Thyroid gland (tissue), 4 donors: Measurements from ENCODE around the gene CFAP251. TPM values are rescaled to one million over a fixed set of nuclear protein-coding genes. Genes with fewer than 3 reads are reported as not detected.

Source experiments
- DNase-seq, 2 donors: peaks; one replicate each; pipeline ENCODE4 v3.0.0-alpha.2; 2019
- H3K27ac ChIP-seq, 3 donors: fragments of 200-600 bp; sonication (generic); 1 replicate in 2 of 3; 2 replicates in 1 of 3; pipeline ENCODE4 v1.5.1; 2016 to 2019; ENCODE audit warnings: mild to moderate bottlenecking in 1 of 3, moderate library complexity in 1 of 3
- H3K27me3 ChIP-seq: fragments of 200-600 bp; sonication (generic); one replicate; pipeline ENCODE4 v1.5.1; 2019
- H3K36me3 ChIP-seq, 2 donors: fragments of 200-600 bp; sonication (generic); one replicate each; pipeline ENCODE4 v1.5.1; 2016 to 2019
- H3K4me1 ChIP-seq, 2 donors: fragments of 200-600 bp; sonication (generic); one replicate each; pipeline ENCODE4 v1.5.1; 2017 to 2019
- H3K4me3 ChIP-seq, 3 donors: fragments of 200-600 bp; sonication (generic); replicated peaks in 1 of 3; 1 replicate in 2 of 3; 2 replicates in 1 of 3; pipeline ENCODE4 v1.5.1; 2016; ENCODE audit warnings: mild to moderate bottlenecking in 1 of 3
- H3K9me3 ChIP-seq: fragments of 200-600 bp; sonication (generic); one replicate; pipeline ENCODE4 v1.5.1; 2017
- CTCF ChIP-seq, 6 experiments: fragments of 200-600 bp in 3 of 6; fragments of 450-650 bp in 3 of 6; sonication (generic) in 3 of 6; IDR thresholded peaks; one replicate each; pipeline ENCODE4 v1.5.1; 2016 to 2019; ENCODE audit warnings: antibody characterized with exemption in 6 of 6, mild to moderate bottlenecking in 2 of 6, inconsistent platforms in 1 of 6, moderate library complexity in 1 of 6
- POLR2A ChIP-seq, 2 donors: fragments of 450-650 bp; IDR thresholded peaks; one replicate each; pipeline ENCODE4 v1.6.1; 2017; ENCODE audit warnings: antibody characterized with exemption in 2 of 2, mild to moderate bottlenecking in 2 of 2, moderate library complexity in 1 of 2
- WGBS, 2 donors: methylation state at CpG; one replicate each; pipeline ENCODE4 v1.1.5; 2017; 5-methylcytosine and 5-hydroxymethylcytosine counted together
- intact Hi-C: fragments of 100-400 bp; cut with DNase I; formaldehyde crosslinking; loops from one replicate; pipeline ENCODE4 v1.15.1; 2023
- small RNA-seq: library from RNA; depleted of rRNA; stranded (forward); fragments of <200 nt; gene quantifications from one replicate; pipeline ENCODE3, GENCODE V24; 2016
- total RNA-seq, 4 donors: library from RNA; depleted of rRNA; stranded (reverse); fragments of >200 nt; gene quantifications; one replicate each; pipeline ENCODE4 v1.2.3, GENCODE V29; 2016

Gene CFAP251
- total RNA-seq, 4 donors from 2014 or later = 17.7 to 27.0 (median 23.7) TPM

DNA sequence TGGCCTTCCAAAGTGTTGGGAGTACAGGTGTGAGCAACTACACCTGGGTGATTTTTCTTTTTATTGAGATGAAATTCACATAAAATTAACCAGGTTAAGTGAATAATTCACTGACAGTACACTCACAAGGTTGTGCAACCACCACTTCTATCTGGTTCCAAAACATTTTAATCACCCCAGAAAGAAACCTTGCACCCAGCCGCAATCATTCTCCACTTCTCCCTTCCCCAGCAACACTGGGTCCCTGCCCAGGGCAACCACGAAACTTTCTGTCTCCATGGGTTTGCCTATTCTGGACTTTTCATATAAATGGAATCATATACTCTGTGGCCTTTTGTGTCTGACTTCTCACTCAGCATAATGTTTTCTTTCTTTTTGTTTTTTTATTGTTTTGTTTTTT is 133.9 kb downstream of the CFAP251 start:
- H3K27ac ChIP-seq = no peak overlapping the region
- 88 to 94% methylated on average over 2 of the region's 2 CpGs for WGBS, 2 donors
- no peaks in the 10 kb centered on the region for H3K9me3 ChIP-seq
- H3K36me3 ChIP-seq = no peaks in the 10 kb centered on the region
- intact Hi-C loops = loop anchor here (5.0 kb wide), 1 partner anchor 145 kb away; no protein-coding TSS in a partner anchor
- H3K4me3 ChIP-seq = no peak overlapping the region
- TF ChIP-seq CTCF (IDR thresholded peaks at IDR 0.05) (no peak), POLR2A (IDR thresholded peaks at IDR 0.05) (no peak)
- DNase-seq = no peak
- peaks cover 0 to 9% of the 10 kb centered on the region in 2 donors for H3K4me1 ChIP-seq
- H3K27me3 ChIP-seq = no peaks in the 10 kb centered on the region

Small RNAs within 50 kb of the gene (small RNA-seq; reads per million reads assigned to genes)
- gene AC069503.3 (not detected), gene RF00017 (not detected), gene RNU7-170P (not detected)

Other genes with a start within 250 kb of the CFAP251 start
- 1 to 10 TPM in 3 of 4 donors, under 1 TPM in 1; 0.40 to 2.3 (median 1.1) TPM for gene MORN3, start 248.9 kb upstream of the CFAP251 start, total RNA-seq
- gene TMEM120B, start 205.8 kb upstream of the CFAP251 start, total RNA-seq = 10 to 100 TPM; 12.5 to 15.4 (median 14.2) TPM
- 100 to 1,000 TPM in 1 of 4 donors, 10 to 100 TPM in 3; 22.8 to 105 (median 69.9) TPM for gene RHOF, start 124.9 kb upstream of the CFAP251 start, total RNA-seq
- 10 to 100 TPM in 3 of 4 donors, 1 to 10 TPM in 1; 7.3 to 16.5 (median 11.7) TPM for gene SETD1B, start 114.6 kb upstream of the CFAP251 start, total RNA-seq
- 1 to 10 TPM in 1 of 4 donors, under 1 TPM in 2, not detected in 1; 0.39 to 1.2 (median 0.78) TPM for gene HPD, start 59.7 kb upstream of the CFAP251 start, total RNA-seq
- gene PSMD9, start 29.8 kb upstream of the CFAP251 start, total RNA-seq = 100 to 1,000 TPM in 2 of 4 donors, 10 to 100 TPM in 2; 67.9 to 149 (median 97.4) TPM
- 10 to 100 TPM; 18.3 to 27.2 (median 22.7) TPM for gene BCL7A, start 103.3 kb downstream of the CFAP251 start, total RNA-seq
- gene MLXIP, start 160.2 kb downstream of the CFAP251 start, total RNA-seq = 10 to 100 TPM; 34.0 to 70.1 (median 46.2) TPM